ENCODE measurements around the gene AP1S1. TPM values are rescaled to one million over a fixed set of nuclear protein-coding genes. Genes with fewer than 3 reads are reported as not detected.

The AP1S1 gene
- total and polyA plus RNA-seq, 9 of the 15 experiments (the other 6 are each of a cell fraction or from before 2014, with no cell fraction given) = 4.4 to 149 (median 89.4) TPM

- no peak for TF ChIP-seq JUN (IDR thresholded peaks at IDR 0.05; ENCODE audit: borderline replicate concordance, low read depth, low read length)
- no peak; the same call in 1 of the 2 replicates for TF ChIP-seq JUN (CRISPR knock-in tag; IDR thresholded peaks at IDR 0.05; ENCODE audit: borderline replicate concordance)
- no peak for TF ChIP-seq POLR3G (IDR thresholded peaks at IDR 0.05; ENCODE audit: extremely low read depth, insufficient read length, insufficient replicate concordance)
- 0 out of 2 replicates have a peak, but pooled peaks have one; percentile 8 for TF ChIP-seq MECOM (CRISPR knock-in tag; IDR thresholded peaks at IDR 0.05)
- TF ChIP-seq DEAF1 (CRISPR knock-in tag; IDR thresholded peaks at IDR 0.05) = no peak
- TF ChIP-seq, protein P1, sequence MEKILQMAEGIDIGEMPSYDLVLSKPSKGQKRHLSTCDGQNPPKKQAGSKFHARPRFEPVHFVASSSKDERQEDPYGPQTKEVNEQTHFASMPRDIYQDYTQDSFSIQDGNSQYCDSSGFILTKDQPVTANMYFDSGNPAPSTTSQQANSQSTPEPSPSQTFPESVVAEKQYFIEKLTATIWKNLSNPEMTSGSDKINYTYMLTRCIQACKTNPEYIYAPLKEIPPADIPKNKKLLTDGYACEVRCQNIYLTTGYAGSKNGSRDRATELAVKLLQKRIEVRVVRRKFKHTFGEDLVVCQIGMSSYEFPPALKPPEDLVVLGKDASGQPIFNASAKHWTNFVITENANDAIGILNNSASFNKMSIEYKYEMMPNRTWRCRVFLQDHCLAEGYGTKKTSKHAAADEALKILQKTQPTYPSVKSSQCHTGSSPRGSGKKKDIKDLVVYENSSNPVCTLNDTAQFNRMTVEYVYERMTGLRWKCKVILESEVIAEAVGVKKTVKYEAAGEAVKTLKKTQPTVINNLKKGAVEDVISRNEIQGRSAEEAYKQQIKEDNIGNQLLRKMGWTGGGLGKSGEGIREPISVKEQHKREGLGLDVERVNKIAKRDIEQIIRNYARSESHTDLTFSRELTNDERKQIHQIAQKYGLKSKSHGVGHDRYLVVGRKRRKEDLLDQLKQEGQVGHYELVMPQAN (IDR thresholded peaks at IDR 0.05; ENCODE audit: borderline replicate concordance) = no peak
- no peak for TF ChIP-seq SREBF1 (IDR thresholded peaks at IDR 0.05; ENCODE audit: borderline replicate concordance, low read depth, low read length)
- no peak for TF ChIP-seq EP400 (IDR thresholded peaks at IDR 0.05)
- TF ChIP-seq ZNF75A (CRISPR knock-in tag; IDR thresholded peaks at IDR 0.05) = no peak
- no peak for TF ChIP-seq RFX7 (CRISPR knock-in tag; IDR thresholded peaks at IDR 0.05)
- no peak for TF ChIP-seq ZHX1 (conservative IDR thresholded peaks at IDR 0.05; ENCODE audit: low read length)
- no peak for TF ChIP-seq SRSF1 (IDR thresholded peaks at IDR 0.05; ENCODE audit: low read depth, low read length)
- TF ChIP-seq NFATC3 (IDR thresholded peaks at IDR 0.05) = no peak
- TF ChIP-seq STAT5B (CRISPR knock-in tag; IDR thresholded peaks at IDR 0.05) = no peak
- TF ChIP-seq VEZF1 (CRISPR knock-in tag; IDR thresholded peaks at IDR 0.05) = peak; percentile 98
- TF ChIP-seq FOS (IDR thresholded peaks at IDR 0.05; ENCODE audit: extremely low read depth, insufficient read length) = no peak
- peak; percentile 41; the same call in 1 of the 2 replicates for TF ChIP-seq ZBTB2 (IDR thresholded peaks at IDR 0.05)
- TF ChIP-seq TOE1 (IDR thresholded peaks at IDR 0.05; ENCODE audit: borderline replicate concordance) = peak; percentile 68; the same call in 1 of the 2 replicates
- no peak for TF ChIP-seq TOE1 (CRISPR knock-in tag; IDR thresholded peaks at IDR 0.05; ENCODE audit: borderline replicate concordance, low read depth)
These were observed at the start of gene AP1S1 (continued) for GRCh38 chr7:101153969-101154692.
